GM10266 (cell line): ENCODE measurements around the gene KIF5A.

Source experiments
- DNase-seq: peaks from one replicate; pipeline ENCODE4 v3.0.0; 2012; ENCODE audit errors: extremely low spot score
- CTCF ChIP-seq: IDR thresholded peaks from 2 replicates; pipeline ENCODE4 v1.5.1; 2012; ENCODE audit warnings: mild to moderate bottlenecking, low read depth; ENCODE audit not compliant: control insufficient read depth, insufficient read depth; ENCODE audit errors: missing control alignments

Gene KIF5A

GRCh38 chr12:57630891-57631433 lies 81.1 kb downstream of the KIF5A start:
- peak; percentile 21 for DNase-seq
- no peak for TF ChIP-seq CTCF

GRCh38 chr12:57631566-57632072 lies 81.8 kb downstream of the KIF5A start:
- TF ChIP-seq CTCF, result no peak
- no peak for DNase-seq

- DNase-seq, result peak; percentile 32
- TF ChIP-seq CTCF, result peak; percentile 6
Measured at GRCh38 chr12:57632073-57632957, 82.5 kb downstream of the KIF5A start.

GRCh38 chr12:57632958-57633840 lies 83.4 kb downstream of the KIF5A start, which contains the start of gene B4GALNT1:
Gene B4GALNT1 (minus strand): TSS chr12:57633201. CDS start chr12:57632132, 1,069 bp downstream.
- TF ChIP-seq CTCF, result peak; percentile 85
- peak; percentile 84 for DNase-seq
